Activated CD4-positive, alpha-beta T cell treated with anti-CD3 and anti-CD28 coated beads, Interleukin-2, amount 50 U/mL, for 1 hour (primary cell): Measurements from ENCODE around the gene RALGAPB.
A peak's percentile ranks its signal among the peaks of the same experiment; 100 is the strongest.
"Not testable (repeated sequence)": the region's sequence is repeated elsewhere in the genome, so short reads cannot be mapped to it uniquely, and the experiment has no call there.

Experiments used
- DNase-seq: peaks from one replicate; pipeline ENCODE4 v3.0.0-alpha.2; 2020

RALGAPB gene

DNA sequence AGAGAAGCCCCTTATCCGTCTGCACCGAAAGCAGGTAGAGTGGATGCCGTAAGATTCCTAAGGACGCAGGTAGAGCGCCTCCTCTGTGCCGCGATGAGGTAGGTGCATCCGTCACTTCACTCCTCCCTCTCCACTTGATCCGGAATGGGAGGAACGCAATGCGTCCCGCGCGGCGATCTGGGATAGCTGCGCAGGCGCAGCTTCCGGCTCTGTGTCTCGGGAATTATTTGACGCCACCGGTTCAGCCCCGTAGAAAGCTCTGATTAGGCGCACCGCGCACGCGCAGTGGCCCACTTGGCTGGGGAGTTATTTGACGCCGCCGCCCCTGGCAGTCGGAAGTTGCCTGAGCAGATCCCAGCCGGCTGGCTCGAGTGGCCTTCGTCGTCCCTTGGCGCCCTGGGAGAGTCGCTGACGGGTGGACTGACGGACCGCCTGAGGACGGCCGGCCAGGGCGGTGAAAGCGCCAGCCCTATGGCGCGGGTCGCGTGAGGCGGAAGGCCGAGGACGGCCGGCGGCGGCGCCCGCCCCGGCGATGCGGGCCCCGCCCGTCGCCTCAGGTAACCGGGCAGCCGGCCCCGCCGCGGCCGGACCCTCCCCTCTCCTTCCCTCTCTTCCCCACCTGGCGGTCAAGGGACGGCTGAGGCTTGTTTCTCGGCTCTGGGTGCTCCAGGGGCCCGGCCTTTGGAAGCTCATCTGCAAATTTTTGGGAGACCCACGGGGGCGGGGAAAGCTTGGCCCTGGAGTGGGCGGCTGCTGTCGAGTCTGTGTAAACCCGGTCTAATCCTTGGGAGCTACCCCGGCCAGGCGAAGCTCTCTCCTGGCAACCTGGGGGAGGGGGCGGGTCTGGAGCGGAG is at the start of gene RALGAPB:
Gene RALGAPB, plus strand, starts transcription at position 331 of the 854 bp plus-strand sequence. CDS start 15,590 bp downstream, outside the sequence.
- peak; percentile 99 for DNase-seq

DNA sequence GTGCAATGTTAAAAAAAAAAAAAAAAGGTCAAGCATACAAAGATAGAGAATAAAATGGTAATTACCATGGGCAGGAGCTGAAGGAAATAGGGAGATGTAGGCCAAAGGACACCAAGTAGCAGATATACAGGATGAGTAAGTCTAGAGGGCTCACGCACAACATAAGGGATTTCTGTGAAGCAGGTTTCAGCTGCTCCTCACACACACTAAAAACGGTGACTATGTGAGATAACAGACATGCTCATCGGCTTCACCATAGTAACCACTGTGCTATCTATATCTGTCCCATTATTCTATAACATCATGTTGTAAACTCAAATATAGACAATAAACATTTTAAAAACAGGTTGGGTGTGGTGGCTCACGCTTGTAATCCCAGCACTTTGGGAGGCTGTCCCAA is 49.1 kb upstream of the RALGAPB start:
- DNase-seq: no peak

DNA sequence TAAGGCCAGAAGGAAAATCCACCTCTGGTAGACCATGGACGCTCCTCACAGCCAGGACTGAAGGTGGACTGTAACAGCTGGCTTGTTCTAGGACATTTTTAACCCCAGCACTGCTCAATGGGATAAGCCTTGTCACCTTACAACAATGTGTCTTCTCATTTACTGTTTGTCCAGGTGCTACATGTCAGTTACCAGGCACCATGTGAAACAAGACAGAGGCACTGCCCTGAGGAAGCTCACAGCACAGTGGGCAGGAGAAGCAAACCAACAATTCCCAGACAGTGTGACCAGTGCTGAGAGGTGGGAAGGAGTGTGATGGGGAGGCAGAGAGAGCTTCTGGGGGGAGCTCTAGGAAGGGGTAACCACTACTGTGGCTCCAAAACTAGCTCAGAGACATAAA is 48.2 kb upstream of the RALGAPB start:
- no peak for DNase-seq

DNA sequence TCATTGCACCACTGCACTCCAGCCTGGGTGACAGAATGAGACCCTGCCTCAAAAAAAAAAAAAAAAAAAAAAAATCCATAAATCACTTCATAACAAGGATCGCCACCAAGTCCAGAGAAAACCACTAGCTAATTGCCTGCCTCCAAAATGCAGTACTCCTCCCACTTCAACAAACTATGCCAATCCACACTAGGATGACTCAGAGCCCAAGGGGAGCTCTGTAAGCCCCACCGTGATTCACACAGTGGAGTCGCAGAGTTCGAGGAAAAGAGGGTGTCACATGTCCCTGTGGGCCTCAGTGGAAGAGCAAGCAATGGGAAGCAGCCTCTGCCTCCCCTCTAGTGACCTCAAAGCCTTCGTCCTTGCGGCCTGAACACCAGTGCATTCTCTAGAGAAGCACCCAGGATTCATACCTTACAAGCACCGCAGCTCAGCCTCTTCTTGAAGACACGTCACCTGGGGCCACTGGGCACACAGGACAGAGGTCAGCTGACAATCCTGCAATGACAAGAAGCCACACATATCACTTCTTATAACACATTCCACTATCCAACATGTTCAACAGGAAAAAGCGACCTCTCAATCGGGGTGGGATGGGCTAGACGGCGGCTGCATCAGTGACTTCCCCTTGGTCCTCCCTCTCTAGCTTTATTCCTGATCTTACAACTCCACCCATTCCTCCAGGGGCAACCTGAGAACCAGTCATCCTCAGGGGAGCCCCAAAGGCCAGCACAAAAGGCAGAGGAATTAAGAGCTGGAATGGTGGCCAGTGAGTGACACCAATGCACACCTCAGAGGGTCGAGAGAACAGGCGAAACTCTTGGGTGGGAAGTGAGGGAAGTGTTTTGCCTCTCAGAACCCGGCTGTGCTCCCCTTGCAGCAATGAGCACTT is 46.4 kb upstream of the RALGAPB start:
- no peak for DNase-seq

DNA sequence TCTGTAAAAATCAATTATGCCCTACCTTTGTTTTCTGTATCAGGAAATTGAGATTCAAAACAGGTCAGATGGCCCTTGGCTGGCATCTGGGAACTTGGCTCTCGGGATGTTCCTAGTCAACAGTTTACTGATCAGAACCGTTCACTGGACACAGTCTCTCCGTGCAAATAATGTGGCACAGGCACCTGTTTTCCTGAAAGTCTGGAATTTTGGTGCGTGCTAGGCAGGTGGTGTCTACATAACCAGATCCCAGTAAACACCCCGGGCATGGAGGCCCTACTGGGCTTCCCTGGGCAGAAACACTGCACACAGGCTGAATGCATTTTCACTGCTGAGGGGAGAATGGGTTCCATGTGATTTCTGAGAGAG is 45.0 kb upstream of the RALGAPB start:
- no peak for DNase-seq

DNA sequence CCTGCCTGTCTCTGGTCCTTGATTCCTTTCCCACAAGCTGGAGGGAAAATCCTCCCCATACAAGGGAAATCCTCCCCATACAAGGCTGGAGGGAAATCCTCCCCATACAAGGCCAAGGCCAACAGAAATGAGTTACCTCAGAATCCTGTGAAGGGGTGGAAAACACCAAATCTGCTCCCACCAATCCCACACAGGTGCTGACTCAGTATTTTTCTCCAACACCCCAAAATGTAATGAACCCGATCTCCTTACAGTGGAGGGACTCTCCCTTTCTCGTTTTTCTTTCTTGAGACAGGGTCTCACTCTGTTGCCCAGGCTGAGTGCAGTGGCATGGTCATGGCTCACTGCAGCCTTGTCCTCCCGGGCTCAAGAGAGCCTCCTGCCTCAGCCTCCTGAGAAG is 43.8 kb upstream of the RALGAPB start:
- DNase-seq: no peak

DNA sequence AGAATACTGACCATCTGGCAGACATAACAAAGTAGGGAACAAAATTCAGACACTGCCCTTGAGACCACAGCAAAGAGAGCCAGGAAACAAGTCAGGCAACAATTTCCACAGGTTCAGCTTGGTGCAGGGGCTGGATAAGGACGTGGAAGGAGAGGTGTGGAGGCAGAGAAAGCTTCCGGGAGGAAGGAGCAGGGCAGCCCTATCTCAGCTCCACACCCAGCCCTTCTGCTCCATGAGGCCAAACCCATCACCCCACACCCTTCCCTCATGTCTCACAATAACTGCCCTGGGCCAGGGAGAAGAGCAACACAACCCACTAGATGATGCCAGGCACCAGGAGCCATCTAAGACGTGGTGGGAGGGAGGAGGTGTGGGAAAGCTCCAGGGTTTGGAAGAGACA is 43.3 kb upstream of the RALGAPB start:
- no peak for DNase-seq

DNA sequence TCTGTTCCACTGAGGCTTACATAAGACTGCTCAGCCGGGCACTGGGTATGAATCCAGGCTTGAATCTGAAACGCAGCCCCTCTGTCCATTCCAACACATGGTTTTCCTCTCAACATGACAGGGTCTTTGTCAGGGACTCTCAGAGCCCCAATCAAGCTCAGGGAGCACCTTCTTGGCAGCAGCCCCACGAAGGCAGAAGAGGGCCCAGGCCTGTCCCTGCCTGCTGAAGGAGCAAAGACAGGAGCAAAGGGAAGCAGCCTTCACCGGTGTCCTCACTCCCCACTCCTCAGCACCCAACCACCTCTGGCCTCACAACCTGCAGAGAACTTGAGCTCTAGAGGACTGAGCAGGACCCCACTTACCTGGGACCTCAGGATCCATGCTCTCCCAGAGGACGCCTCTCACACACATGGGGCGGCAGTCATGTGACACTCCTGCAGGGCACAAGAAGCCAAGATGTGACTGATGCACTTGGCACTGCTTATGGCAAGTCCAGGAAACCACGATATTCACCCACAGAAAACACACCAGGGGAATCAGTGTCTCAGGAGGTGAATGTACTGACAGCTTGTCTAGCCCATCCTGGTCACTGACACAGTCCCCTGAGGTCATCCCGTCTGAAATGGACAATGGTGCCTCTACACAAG is 41.8 kb upstream of the RALGAPB start:
- DNase-seq: no peak

DNA sequence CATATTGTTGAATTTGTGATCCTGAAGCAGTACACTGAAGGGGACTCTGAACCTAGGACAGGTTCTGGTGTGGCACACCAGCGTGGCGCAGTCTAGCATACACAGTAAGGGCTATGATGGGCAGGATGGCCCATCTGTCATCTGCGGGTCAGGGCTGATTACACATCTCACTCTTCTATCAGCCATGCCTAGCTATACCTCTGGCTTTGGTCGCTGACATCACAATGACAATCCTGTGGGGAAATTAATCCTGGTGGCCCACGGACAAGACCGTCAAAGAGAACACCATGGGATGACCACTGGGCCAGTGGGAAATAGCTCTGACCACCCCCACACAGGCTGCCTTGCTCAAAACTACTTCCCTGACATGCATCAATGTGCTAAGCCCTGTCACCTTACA is 40.4 kb upstream of the RALGAPB start:
- DNase-seq: no peak

DNA sequence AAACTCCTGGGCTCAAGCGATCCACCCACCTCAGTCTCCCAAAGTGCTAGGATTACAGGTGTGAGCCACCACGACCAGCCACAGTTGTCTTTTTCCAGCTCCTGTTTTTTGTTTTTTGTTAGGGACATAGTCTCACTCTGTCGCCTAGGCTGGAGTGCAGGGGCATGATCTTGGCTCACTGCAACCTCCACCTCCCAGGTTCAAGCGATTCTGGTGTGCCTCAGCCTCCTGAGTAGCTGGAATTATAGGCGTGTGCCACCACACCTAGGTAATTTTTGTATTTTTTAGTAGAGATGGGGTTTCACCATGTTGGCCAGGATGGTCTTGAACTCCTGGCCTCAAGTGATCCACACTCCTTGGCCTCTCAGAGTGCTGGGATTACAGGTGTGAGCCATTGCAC is 39.8 kb upstream of the RALGAPB start:
- not testable (repeated sequence) for DNase-seq

DNA sequence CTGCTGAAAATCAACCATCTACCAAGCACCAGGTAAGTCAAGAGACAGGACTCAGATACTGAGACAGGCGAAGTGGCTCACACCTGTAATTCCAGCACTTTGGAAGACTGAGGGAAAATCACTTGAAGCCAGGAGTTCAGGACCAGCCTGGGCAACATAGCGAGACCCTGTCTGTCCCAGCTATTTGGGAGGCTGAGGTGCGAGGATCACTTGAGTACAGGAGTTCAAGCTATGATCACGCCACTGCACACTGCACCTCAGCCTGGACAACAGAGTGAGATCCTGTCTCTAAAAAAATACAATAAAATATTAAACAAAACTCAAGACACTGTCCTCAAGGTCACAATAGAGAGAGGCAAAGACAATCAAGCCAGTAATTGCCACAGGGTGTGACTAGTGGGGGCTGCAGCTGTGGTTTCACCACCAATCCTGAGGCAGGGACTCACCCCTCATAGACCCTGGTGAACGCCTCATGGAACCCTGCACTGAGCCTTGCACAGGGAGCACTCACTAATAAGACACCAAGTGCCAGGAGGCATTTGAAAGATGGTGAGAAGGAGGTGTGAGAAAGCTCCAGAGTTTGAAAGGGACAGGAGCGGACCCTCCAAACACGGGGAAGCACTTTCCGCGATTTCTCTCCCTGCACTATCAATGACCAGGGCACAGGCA is 39.2 kb upstream of the RALGAPB start:
- DNase-seq: no peak

DNA sequence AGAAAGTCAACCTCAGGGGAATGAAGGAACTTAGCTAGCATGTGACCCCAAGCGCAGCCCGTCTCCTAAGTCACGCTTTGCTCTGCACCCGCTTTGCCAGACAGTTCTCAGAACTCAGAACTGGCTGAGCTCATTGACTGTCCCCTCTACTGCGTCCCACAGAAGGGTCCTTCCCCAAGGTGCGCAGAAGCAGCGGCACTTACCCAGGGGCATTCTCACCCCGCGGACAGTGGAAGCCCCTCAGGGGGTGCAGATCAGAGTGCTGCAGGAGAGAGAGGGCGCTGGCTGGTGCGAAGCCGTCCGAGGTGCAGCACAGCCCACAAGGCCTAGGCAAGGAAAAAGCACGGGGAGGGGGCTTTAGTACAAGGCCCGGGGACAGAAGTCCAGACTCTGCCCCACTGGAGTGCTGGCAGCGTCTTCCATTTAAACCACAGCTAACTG is 38.3 kb upstream of the RALGAPB start:
- peak; percentile 18 for DNase-seq

DNA sequence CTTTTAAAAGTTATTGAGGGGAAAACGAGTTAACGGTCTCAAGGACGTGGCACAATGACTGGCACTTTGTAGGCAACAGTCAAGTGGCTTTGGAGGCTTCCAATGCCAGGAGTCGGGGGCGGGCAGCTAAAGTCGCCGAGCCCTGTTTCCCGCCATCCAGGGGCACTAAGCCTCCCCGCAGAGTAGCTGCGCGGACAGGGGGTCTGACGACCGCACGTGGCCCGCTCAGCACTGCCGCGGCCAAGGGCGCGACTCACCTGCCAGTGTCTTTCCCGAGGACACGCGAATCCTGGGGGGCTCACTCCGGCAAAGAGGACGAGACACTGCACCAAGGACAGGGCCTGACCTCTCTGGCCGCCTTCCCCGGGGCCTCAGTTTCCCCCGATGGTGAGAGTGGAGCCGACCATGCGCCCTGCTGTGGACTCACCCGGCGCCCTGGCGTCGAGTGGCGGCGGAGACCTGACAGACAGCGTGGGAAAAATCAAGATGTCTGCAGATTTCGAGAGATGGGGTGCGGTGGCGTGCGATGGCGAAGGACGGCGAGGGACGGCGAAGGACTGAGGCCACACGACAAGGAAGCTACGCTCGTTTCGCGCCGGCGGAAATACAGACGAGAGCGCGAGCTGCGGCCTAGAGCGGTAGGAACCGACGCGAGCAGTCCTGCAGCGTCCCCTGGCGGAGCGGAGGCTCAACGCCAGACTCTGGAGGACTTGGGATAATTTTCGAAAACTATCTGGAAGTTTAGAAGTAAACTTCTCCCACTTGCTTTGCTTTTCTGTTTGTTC is 37.7 kb upstream of the RALGAPB start, which contains the start of gene SNHG17:
Gene SNHG17, minus strand, starts transcription at position 559 of the 785 bp plus-strand sequence.
- DNase-seq: peak; percentile 89

DNA sequence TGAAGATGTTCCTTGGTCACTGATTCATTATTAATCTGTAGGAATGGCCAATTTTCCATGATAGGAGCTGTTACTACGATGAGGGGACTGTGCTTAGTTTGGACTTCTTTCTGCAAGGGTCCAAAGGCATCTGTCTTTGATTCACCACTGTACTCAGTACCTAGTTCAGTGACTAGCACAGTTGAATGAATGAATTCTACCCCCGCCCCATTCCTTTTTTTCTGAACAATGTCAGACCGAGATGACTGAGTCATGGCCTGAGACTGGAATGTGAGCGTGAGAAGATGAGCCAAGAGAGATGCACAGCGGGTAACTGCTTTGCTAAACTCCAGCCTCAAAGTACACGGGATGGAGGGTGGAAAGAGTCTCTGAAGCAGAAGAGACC is 37.1 kb upstream of the RALGAPB start:
- no peak for DNase-seq

DNA sequence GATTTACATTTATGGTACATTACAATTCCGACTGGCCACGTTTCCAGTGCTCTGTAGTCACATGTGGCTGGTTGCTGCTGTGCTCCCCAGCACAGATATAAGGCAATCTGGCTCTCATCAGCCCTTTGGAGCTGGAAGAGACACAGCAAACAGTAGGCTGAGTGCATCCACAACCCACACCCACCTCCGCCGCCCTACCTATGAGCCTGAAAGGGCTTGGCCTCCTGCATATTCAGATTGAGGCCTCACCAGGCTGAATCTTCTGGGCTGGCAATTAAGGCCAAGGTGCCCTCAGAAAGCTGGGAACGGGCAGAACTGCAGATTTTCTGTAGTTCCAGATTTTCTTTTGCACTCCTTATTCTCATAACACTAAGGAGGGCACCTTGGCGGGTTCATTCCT is 34.8 kb upstream of the RALGAPB start:
- no peak for DNase-seq

DNA sequence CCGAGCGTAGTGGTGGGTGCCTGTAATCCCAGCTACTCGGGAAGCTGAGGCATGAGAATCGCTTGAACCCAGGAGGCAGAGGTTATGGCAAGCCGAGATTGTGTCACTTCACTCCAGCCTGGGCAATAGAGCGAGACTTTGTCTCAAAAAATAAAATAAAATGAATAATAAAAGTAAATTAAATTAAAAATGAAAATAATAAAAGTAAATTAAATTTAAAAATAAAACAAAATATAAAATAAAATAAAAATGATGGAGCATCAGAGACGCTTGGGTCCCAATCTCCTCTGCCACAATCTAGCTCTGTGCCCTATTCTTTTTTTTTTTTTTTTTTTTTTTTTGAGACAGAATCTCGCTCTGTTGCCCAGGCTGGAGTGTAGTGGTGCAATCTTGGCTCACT is 31.5 kb upstream of the RALGAPB start:
- DNase-seq: not testable (repeated sequence)

DNA sequence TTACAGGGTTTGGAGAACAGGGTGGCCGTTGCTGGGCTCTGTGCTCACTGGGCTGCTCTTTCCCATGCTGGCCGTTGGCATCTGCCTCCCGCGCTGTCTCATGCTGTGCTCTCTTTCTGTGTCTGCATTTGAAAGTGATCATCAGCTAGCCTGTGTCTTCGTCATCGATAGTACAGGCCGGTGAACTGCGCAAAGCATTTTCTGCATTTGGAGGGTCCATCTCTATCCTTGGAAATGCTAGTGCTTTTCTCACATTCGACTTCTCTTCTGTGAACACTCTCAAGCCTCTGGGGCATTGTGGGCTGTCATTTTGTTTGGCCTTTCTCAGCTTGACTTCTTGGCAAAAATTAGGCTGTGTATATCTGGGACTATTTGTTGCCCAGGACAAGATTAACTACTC is 30.7 kb upstream of the RALGAPB start:
- no peak for DNase-seq

DNA sequence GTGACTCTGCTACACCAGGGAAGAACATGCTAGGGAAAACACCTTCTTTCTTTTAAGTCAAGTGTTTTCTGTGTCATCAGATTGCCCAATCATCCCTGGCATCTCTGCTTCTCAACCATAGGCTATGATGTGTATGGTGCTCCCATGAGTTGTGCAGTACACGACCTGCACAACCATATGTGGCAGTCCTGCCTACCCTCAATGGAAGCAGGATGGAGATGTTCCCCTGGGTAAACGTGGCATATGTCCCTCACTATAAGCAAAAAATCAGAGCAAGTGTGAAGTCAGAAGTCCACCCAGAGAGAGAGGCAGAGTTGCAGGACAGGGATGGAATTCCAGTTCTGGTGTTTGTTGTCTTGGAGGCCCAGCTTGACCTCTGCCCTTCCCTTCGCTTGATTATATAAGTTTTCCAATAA is 27.3 kb upstream of the RALGAPB start:
- no peak for DNase-seq

DNA sequence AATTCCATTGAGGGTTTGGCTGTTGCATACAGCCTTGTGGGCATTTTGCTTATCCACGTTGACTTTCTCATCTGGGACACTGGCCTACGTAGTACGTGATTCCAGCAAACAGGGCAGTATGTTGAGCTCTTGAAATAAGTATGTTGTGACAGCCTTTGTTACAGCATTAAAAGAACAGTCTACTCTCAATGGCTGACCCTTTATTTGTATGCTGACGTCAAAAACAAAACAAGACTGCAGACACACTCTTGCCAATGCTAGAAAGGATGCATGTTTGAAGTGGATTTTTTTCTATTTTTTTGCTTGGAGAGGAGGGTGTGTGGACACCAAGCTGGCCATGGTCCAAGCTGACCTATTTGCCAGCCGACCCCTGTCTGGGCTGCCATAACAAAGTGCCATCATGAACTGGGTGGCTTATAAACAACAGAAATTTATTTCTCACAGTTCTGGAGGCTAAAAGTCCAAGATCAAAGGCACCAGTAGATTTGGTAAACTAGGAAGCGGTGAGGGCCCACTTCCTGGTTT is 26.7 kb upstream of the RALGAPB start:
- no peak for DNase-seq

DNA sequence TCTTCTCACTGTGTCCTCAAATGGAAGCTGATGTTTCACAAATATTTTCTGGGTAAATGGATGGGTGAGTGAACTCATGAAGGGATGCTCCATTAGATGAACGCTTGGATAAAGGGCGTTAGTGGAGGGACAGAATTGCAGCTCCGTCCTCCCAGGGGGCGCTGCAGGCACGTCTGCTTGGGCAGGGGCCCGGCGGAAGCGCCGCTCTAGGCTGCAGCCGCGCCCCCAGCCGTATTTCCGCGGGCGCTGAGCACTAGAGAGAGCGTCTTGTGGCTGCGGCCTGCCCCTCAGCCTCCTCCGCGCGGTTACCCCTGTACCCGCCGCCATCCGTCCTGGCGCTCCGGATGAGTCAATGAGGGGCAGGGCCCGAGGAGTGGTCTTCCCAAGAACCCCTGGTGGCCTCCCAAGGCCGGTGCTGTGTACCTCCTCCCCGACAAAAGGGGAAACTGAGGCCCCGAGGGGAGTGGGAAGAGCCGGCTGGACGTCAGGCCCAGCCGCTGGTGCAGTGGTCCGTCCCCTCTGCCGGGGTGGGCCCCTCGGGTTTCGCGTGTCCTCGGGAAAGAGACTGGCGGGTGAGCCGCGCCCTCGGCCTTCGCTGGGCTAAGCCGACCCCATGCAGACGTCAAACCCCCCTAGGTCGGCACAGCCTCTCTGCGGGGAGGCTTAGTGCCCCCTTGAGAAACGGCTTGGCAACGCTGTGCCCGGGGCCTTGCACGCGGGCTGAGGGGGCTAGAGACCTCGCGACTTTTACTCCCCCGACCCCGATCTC is 26.0 kb upstream of the RALGAPB start:
- DNase-seq: peak; percentile 94

DNA sequence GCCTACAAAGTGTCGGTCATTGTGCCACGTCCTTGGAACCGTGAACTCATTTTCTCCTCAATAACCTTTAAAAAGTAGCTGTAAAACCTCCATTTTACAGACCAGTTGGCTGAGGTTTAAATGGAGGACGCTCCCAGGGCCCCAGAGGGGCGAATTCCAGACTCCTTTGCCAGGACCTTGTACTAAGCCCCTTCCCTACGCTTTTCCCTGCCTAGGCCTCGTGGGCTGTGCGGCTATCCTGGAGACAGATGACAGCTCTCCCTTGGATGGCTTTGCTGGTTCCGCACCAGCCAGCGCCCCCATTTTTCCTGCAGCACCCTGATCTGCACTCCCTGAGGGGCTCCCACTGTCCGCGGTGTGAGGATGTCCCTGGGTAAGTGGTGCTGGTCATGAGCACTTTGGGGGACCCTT is 25.4 kb upstream of the RALGAPB start:
- DNase-seq: no peak
